PC-3 (cell line): ENCODE data around the gene AK8. TPM values are rescaled to one million over a fixed set of nuclear protein-coding genes. Genes with fewer than 3 reads are reported as not detected.

Experiments used
- ATAC-seq: fragments of 200-7000 bp; cut with Tn5 transposase; 2 replicates; pipeline ENCODE4 v1.9.1; 2020; ENCODE audit warnings: mild to moderate bottlenecking, moderate library complexity
- BruUV-seq: library from RNA; stranded (reverse); fragments of 400-500 nt; replicated peaks from 2 replicates; lab custom pipeline; 2021; lab: Mats Ljungman, UMichigan
- CTCF ChIA-PET: fragments of 300-600 bp; sonication (Branson Sonifier 250); formaldehyde crosslinking; loops from one replicate; lab custom pipeline; 2022; ENCODE audit warnings: antibody characterized with exemption; lab: Charles Lee
- POLR2A ChIA-PET: fragments of 300-600 bp; sonication (Branson Sonifier 250); formaldehyde crosslinking; loops from one replicate; lab custom pipeline; 2022; ENCODE audit warnings: antibody characterized with exemption; ENCODE audit not compliant: unreplicated experiment; lab: Charles Lee
- DNase-seq: peaks from one replicate; pipeline ENCODE4 v3.0.0-alpha.2; 2015
- H2AFZ ChIP-seq: fragments of 300-600 bp; sonication (generic); 2 replicates; pipeline ENCODE4 v1.6.0; 2016; ENCODE audit warnings: antibody characterized with exemption, low read length
- H3F3A ChIP-seq: fragments of 300-600 bp; sonication (generic); one replicate; pipeline ENCODE4 v1.6.0; 2017; ENCODE audit warnings: antibody characterized with exemption, low read length, control low read depth, mild to moderate bottlenecking; ENCODE audit not compliant: unreplicated experiment
- H3K27ac ChIP-seq: fragments of 300-600 bp; sonication (generic); 2 replicates; pipeline ENCODE4 v1.5.1; 2016; ENCODE audit warnings: mild to moderate bottlenecking, low read length
- H3K27me3 ChIP-seq: fragments of 300-600 bp; sonication (generic); 2 replicates; pipeline ENCODE4 v1.6.1; 2016; ENCODE audit warnings: low read length, mixed read lengths
- H3K36me3 ChIP-seq: fragments of 300-600 bp; sonication (generic); 2 replicates; pipeline ENCODE4 v1.6.1; 2016; ENCODE audit warnings: low read depth, mixed run types, low read length, mixed read lengths
- H3K4me1 ChIP-seq: fragments of 300-600 bp; sonication (generic); 2 replicates; pipeline ENCODE4 v1.5.1; 2016; ENCODE audit warnings: low read length; ENCODE audit not compliant: insufficient read depth
- H3K4me2 ChIP-seq: fragments of 300-600 bp; sonication (generic); 2 replicates; pipeline ENCODE4 v1.6.0; 2016; ENCODE audit warnings: low read length
- H3K4me3 ChIP-seq: fragments of 300-600 bp; sonication (generic); 2 replicates; pipeline ENCODE4 v1.5.1; 2016; ENCODE audit warnings: mild to moderate bottlenecking, low read length, mixed read lengths
- H3K79me2 ChIP-seq: fragments of 300-600 bp; sonication (generic); 2 replicates; pipeline ENCODE4 v1.6.1; 2017; ENCODE audit warnings: low read length, mixed read lengths
- H3K9ac ChIP-seq: fragments of 300-600 bp; sonication (generic); 2 replicates; pipeline ENCODE4 v1.6.0; 2016; ENCODE audit warnings: mild to moderate bottlenecking, low read length
- H3K9me2 ChIP-seq: fragments of 300-600 bp; sonication (generic); replicated peaks from 2 replicates; pipeline ENCODE4 v1.6.1; 2016; ENCODE audit warnings: mixed run types, low read length, mixed read lengths
- H3K9me3 ChIP-seq: fragments of 300-600 bp; sonication (generic); 2 replicates; pipeline ENCODE4 v1.6.1; 2016; ENCODE audit warnings: low read length, mixed read lengths
- H4K20me1 ChIP-seq: fragments of 300-600 bp; sonication (generic); 2 replicates; pipeline ENCODE4 v1.6.1; 2016; ENCODE audit warnings: low read length, mixed read lengths
- EZH2 ChIP-seq: fragments of 300-600 bp; sonication (generic); IDR thresholded peaks from one replicate; pipeline ENCODE4 v1.6.1; 2017; ENCODE audit warnings: antibody characterized with exemption, mild to moderate bottlenecking, low read length; ENCODE audit not compliant: unreplicated experiment
- EZH2phosphoT487 ChIP-seq: fragments of 300-600 bp; sonication (generic); IDR thresholded peaks from 2 replicates; pipeline ENCODE4 v1.6.1; 2018; ENCODE audit warnings: mild to moderate bottlenecking, antibody characterized with exemption, low read length, borderline replicate concordance
- intact Hi-C: fragments of 100-400 bp; cut with micrococcal nuclease; formaldehyde crosslinking; loops from 2 replicates; pipeline ENCODE4 v1.9.0; 2023
- total RNA-seq: library from RNA; depleted of rRNA; stranded (reverse); fragments of >200 nt; gene quantifications from 2 replicates; pipeline ENCODE4 v1.2.3, GENCODE V29; 2014
- TF ChIP-seq, protein P1 (sequence below): fragments of 300-600 bp; sonication (generic); conservative IDR thresholded peaks from 2 replicates; pipeline ENCODE4 v1.5.1; 2017; ENCODE audit warnings: antibody characterized with exemption, low read depth, mild to moderate bottlenecking, low read length

AK8 gene
- total RNA-seq, 1 experiment from 2014 or later, result 0.55 TPM

DNA sequence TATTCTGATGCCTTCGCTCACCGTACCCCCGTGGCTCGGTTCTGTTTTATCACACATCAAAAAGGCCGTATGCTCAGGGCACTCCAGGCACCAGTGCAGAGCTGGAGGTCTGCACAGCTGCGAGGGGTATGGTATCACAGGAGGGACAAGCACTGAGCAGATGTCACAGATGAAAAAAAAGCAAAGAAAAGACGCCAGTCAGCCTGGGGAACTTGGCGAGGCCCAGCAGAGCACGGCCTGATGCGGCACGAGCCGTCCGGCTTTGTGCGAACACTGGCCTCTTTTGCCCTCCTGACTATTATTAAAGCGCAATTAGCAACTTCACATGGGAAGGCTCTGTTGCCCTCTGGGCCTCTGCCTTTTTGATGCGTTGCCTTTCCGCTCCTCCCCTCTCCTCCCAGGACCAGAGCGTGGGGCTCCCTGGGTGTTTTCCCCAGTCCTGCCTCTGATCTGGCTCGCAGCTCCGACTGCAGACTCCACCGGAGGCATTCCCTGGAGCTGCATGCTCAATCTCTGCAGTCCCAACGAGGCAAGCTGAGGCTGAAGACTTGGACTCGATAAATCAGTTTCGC, 44.4 kb downstream of the AK8 start:
- Histone ChIP-seq H3K36me3 (no peaks in the 10 kb centered on the region), H4K20me1 (no peaks in the 10 kb centered on the region), H3K27ac (no peak overlapping the region), H3K9me3 (no peaks in the 10 kb centered on the region), H3F3A (no peaks in the 10 kb centered on the region), H3K9ac (no peak overlapping the region), H3K27me3 (no peaks in the 10 kb centered on the region), H3K4me3 (no peak overlapping the region), H3K4me2 (no peak overlapping the region), H3K9me2 (no peaks in the 10 kb centered on the region), H3K79me2 (no peaks in the 10 kb centered on the region), H3K4me1 (no peaks in the 10 kb centered on the region), H2AFZ (no peak overlapping the region)
- CTCF ChIA-PET, result no interaction called here
- BruUV-seq, result no TSS peak
- intact Hi-C loops, result no loop called here
- no peak for TF ChIP-seq EZH2
- TF ChIP-seq EZH2phosphoT487, result no peak
- TF ChIP-seq, protein P1, sequence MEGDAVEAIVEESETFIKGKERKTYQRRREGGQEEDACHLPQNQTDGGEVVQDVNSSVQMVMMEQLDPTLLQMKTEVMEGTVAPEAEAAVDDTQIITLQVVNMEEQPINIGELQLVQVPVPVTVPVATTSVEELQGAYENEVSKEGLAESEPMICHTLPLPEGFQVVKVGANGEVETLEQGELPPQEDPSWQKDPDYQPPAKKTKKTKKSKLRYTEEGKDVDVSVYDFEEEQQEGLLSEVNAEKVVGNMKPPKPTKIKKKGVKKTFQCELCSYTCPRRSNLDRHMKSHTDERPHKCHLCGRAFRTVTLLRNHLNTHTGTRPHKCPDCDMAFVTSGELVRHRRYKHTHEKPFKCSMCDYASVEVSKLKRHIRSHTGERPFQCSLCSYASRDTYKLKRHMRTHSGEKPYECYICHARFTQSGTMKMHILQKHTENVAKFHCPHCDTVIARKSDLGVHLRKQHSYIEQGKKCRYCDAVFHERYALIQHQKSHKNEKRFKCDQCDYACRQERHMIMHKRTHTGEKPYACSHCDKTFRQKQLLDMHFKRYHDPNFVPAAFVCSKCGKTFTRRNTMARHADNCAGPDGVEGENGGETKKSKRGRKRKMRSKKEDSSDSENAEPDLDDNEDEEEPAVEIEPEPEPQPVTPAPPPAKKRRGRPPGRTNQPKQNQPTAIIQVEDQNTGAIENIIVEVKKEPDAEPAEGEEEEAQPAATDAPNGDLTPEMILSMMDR, result no peak
- no peak for ATAC-seq
- no peak for DNase-seq
- POLR2A ChIA-PET, result no interaction called here

GRCh38 chr9:132832171-132832881, 45.8 kb downstream of the AK8 start:
- Histone ChIP-seq H2AFZ (no peak overlapping the region), H3K4me3 (no peak overlapping the region), H3K27me3 (no peaks in the 10 kb centered on the region), H3K36me3 (no peaks in the 10 kb centered on the region), H3K9me3 (no peaks in the 10 kb centered on the region), H3F3A (no peaks in the 10 kb centered on the region), H3K9ac (no peak overlapping the region), H3K4me1 (no peaks in the 10 kb centered on the region), H3K79me2 (no peaks in the 10 kb centered on the region), H3K9me2 (no peaks in the 10 kb centered on the region), H3K4me2 (no peak overlapping the region), H3K27ac (no peak overlapping the region), H4K20me1 (no peaks in the 10 kb centered on the region)
- DNase-seq, result no peak
- ChIA-PET CTCF (no interaction called here), POLR2A (no interaction called here)
- no peak for ATAC-seq
- no TSS peak for BruUV-seq
- intact Hi-C loops, result no loop called here
- TF ChIP-seq, protein P1, result no peak
- TF ChIP-seq EZH2phosphoT487 (no peak), EZH2 (no peak)

DNA sequence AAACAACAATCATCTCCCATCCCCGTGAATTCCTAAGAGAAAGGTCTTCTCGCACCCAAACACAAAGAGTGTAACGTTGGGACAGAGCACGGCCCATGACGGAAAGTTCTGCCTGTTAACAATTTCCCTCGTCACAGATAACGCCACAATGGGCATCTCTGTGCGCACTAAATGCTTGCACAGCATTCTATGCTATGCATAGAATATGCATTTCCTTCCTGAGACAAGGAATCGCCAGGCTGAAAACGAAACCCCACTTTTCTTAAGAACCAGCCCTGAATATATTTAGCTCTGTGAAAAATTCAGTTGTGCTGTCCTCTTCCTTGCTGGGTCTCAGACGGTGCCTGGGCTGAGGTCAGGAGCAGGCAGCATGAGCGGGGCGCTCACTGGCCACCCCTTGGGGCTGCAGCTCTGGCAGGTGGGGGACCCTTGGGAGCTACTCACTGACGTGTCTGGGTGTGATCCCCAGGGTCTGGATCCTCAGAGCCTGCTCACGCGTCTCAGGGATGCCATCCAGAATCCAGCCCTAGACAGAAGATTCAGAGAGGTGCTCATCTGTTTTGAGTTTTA, 49.8 kb downstream of the AK8 start:
- BruUV-seq, result no TSS peak
- POLR2A ChIA-PET, result no interaction called here
- ATAC-seq, result no peak
- Histone ChIP-seq H4K20me1 (no peaks in the 10 kb centered on the region), H3K9ac (no peak overlapping the region), H3K4me2 (no peak overlapping the region), H3K9me3 (no peaks in the 10 kb centered on the region), H3K4me1 (no peaks in the 10 kb centered on the region), H3F3A (no peaks in the 10 kb centered on the region), H3K4me3 (no peak overlapping the region), H3K9me2 (no peaks in the 10 kb centered on the region), H3K27me3 (no peaks in the 10 kb centered on the region), H2AFZ (no peak overlapping the region), H3K79me2 (no peaks in the 10 kb centered on the region), H3K36me3 (no peaks in the 10 kb centered on the region), H3K27ac (no peak overlapping the region)
- intact Hi-C loops, result no loop called here
- TF ChIP-seq EZH2phosphoT487, result no peak
- no peak for TF ChIP-seq EZH2
- TF ChIP-seq, protein P1, result no peak
- CTCF ChIA-PET, result no interaction called here
- no peak for DNase-seq
